Measurements from ENCODE around the gene HPSE2. TPM values are rescaled to one million over a fixed set of nuclear protein-coding genes. Genes with fewer than 3 reads are reported as not detected.
"Not testable (repeated sequence)": the region's sequence is repeated elsewhere in the genome, so short reads cannot be mapped to it uniquely, and the experiment has no call there.

Gene HPSE2
- total RNA-seq, 1 experiment from 2014 or later: not detected

DNA sequence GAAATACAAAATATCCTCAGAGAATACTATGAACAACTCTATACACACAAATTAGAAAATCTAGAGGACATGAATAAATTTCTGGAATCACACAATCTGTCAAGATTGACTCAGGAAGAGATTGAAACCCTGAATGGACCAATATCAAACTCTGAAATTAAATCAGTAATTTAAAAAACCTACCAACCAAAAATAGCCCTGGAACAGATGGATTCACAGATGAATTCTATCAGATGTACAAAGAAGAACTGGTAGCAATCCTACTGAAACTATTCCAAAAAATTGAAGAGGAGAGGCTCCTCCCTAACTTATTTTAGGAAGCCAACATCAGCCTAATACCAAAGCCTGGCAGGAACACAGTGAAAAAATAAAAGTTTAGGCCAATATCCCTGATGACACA is 190.0 kb downstream of the HPSE2 start:
- DNase-seq (ENCODE audit: low read depth): no peak
- in situ Hi-C loops (cut with HindIII; ENCODE audit: low pct_unique_long_range_greater_than_20kb, low sequenced_read_pairs): no loop called here

DNA sequence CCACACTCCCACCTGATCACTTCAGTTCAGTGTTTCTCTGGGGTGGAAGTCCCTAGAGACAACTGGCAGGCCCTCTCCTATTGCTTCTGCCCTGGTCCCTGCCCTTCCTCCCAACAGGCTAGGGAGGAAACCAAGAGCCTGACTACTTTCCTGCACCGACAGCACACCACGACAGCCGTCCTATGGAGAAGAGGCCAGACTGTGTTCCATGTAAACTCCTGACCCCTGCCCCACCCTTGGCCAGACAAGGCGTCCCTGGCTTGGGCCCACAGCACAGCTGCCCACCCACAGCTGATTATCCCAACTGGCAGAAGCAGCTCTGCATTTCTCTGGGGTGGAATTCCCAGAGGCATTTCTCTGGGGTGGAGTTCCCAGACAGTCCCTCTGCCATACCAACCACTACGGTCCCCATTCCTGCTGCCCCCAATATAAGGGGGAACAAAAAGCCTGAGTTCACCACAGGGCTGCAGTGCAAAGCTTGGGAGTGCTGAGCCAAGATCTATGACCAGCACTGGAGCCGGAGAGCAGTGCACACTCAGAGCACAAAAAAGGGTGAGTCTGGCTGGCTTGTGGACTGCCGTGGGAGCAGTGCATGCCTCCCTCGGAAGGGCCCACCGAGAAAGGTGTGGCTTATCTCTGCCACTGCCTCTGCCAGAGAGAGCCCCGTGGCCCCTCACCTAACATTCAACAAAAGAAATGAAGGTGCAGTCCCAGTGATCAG is 193.4 kb downstream of the HPSE2 start:
- in situ Hi-C loops (cut with HindIII; ENCODE audit: low pct_unique_long_range_greater_than_20kb, low sequenced_read_pairs): no loop called here
- DNase-seq (ENCODE audit: low read depth): no peak

DNA sequence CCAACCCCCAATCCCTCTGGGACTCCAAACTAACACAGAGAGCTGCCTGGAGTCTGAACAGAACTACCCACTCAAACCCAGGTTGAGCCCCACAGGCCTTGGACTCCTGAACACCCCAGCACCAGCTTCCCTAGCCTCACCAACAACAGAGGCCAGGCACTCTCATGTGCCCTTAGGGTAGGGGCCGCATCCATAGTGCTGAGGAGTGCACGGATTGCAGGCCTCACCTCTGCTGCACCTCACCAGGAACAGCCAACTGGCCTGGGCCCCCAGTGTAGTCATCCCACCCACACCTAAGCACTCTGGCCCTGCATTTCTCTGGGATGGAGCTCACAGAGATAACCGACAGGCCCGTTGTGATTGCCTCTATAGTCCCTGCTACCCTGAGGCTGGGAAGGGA is 194.2 kb downstream of the HPSE2 start:
- in situ Hi-C loops (cut with HindIII; ENCODE audit: low pct_unique_long_range_greater_than_20kb, low sequenced_read_pairs): no loop called here

DNA sequence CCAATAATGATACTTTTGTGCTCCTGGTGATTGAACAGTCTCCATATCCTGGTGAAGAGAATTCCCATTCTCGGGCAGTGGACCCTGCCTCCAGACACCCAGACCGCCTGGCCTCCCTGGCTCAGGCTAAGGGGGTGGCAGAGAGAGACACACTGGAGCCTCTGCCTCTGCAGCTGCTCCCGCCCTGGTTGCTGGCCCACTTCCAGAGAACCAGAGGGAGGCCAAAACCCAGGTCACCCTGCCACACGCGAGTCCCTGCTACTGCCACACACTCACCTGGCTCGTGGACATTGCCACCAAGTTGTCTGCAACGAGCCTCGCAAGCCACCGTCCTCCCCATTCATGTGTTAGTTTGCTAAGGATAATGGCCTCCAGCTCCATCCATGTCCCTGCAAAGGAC is 221.8 kb downstream of the HPSE2 start:
- no peak for DNase-seq (ENCODE audit: low read depth)
- in situ Hi-C loops (cut with HindIII; ENCODE audit: low pct_unique_long_range_greater_than_20kb, low sequenced_read_pairs): no loop called here

More for the DNA sequence above, 194.2 kb downstream of the HPSE2 start:
- no peak for DNase-seq (ENCODE audit: low read depth)

DNA sequence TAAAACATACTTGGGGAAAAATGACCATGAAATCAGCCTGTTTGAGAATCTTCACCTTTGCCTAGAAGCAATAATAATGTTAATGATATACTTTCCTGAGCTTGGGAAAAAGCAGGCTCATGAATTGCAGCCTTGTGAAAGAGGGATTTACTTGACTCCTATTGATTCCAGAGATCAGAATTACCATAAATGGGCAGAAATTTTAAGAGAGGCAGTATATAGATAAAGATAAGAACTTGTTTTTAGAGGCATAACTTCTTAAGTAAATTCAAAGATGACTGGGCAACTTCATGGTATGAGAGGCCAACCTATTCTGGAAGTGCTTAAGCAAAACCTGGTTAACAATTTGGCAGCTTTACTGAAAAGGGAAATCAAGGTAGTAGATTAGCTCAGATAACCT is 225.4 kb downstream of the HPSE2 start:
- DNase-seq (ENCODE audit: low read depth): no peak
- in situ Hi-C loops (cut with HindIII; ENCODE audit: low pct_unique_long_range_greater_than_20kb, low sequenced_read_pairs): no loop called here

DNA sequence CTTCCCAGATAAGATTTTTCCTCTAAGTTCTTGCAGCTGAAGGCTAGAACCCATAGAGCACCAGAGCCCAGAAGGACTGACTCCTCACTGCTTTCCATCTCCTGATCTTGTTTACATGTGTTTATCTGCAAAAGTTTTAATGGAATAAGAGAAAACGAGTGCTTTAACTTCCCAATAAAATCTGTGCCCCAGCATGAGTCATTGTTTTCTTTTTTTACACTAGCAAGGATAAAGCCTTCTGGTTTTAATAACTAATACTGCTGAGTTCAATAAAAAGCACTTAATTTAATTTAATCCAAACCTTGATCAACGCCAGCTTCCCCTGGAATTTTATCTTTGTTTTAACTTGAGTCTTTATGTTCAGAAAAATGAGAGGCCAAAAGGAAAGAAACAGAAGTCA is 227.6 kb downstream of the HPSE2 start:
- in situ Hi-C loops (cut with HindIII; ENCODE audit: low pct_unique_long_range_greater_than_20kb, low sequenced_read_pairs): no loop called here
- DNase-seq (ENCODE audit: low read depth): no peak

DNA sequence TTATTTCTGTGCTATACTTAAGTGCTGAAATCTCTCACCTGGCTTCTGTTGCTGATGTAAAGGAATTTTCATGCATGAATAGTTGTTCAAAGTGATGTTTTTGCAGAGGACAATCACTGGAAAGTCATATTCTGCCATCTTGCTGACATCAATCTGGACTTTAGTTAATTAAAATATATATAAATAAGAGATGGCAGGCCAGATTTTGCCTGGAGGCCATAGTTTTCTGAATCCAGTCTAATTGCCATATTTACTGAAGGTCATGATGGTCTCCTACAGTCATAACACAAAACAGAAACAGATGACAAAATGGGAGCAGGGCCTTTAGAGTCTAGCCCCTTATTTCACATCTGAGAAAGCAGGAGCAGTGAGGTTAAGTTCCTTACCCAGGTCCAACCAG is 228.2 kb downstream of the HPSE2 start:
- DNase-seq (ENCODE audit: low read depth): no peak
- in situ Hi-C loops (cut with HindIII; ENCODE audit: low pct_unique_long_range_greater_than_20kb, low sequenced_read_pairs): no loop called here

DNA sequence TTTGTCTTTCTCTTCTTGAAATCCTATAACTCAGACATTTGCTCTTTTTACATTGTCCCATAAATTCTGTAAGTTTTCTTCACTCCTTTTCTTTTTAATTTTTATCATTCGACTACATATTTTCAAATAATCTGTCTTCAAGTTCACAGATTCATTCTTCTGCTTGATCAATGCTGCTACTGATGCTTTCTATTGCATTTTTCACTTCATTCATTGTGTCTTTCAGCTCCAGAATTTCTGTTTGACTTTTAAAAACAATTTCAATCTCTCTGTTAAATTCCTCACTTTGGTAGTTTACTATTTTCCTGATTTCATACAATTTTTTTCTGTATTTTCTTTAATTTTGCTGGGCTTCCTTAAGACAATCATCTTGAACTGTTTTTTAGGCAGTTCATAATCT is 230.4 kb downstream of the HPSE2 start:
- no peak for DNase-seq (ENCODE audit: low read depth)
- in situ Hi-C loops (cut with HindIII; ENCODE audit: low pct_unique_long_range_greater_than_20kb, low sequenced_read_pairs): no loop called here

DNA sequence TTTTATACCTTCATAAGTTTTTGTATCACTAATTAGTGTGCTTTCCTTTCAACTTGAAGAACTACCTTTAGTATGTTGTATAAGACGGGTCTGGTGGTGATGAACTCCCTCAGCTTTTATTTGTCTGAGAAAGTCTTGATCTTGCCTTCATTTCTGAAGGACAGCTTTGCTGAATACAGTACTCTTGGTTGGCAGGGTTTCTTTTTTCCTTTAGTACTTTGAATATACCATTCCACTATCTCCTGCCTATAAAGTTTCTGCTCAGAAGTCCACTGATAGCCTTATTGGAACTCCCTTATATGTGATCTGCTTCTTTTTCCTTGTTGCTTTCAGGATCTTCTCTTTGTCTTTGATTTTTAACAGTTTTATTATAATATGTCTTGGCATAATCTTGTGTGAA is 230.9 kb downstream of the HPSE2 start:
- DNase-seq (ENCODE audit: low read depth): no peak
- in situ Hi-C loops (cut with HindIII; ENCODE audit: low pct_unique_long_range_greater_than_20kb, low sequenced_read_pairs): no loop called here

DNA sequence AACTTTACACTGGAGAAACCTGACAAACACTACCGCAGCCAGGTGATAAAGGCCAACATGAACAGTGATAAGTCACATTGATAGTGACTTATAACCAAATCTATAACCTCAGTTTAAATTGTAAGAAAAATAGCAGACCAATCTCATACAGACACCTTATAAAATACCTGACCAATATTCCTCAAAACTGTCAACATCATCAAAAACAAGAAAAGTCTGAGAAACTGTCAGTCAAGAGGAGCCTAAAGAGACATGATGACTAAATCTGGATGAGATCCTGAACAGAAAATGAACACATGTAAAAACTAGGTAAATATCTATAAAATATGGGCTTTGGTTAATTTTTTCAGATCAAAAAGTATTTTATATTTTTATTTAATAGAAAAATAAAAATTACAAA is 233.3 kb downstream of the HPSE2 start:
- no peak for DNase-seq (ENCODE audit: low read depth)
- in situ Hi-C loops (cut with HindIII; ENCODE audit: low pct_unique_long_range_greater_than_20kb, low sequenced_read_pairs): no loop called here

DNA sequence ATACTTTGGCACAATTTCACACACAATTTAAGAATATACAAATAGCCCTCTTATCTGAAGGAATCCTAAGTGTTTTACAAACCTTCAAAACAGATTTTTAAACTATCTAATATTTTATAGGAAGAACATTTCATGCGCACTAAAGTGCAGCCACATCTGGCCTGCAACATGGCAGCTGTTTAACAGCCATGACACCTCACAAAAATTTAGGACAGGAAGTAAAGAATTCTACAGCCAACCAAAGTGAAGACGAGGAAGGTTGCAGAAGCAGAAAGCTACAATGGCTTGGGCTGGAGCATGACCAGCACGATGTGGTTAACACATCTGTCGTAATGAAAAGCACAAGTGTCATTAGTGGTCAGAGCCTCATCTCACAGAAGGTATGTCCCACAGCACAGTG is 238.1 kb downstream of the HPSE2 start:
- DNase-seq (ENCODE audit: low read depth): no peak
- in situ Hi-C loops (cut with HindIII; ENCODE audit: low pct_unique_long_range_greater_than_20kb, low sequenced_read_pairs): no loop called here

DNA sequence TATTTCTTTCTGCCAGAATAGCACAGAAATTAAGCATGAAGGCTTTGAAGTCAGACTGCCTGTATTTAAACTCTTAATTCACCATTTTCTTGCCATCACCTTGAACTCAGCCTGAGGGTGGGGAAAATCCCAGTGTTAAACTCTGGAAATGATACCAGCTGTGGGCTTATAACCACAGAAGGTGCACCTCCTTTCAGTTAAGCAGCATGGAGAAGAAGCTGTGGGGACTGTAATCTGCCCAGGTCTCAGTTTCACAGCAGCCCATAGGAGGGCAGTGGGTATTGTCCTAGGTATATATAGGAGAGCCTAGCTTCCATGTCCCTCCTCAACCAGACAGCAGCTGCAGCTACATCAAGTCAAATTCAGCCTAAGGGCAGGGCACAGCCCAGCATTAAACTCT is 241.6 kb downstream of the HPSE2 start:
- no peak for DNase-seq (ENCODE audit: low read depth)
- in situ Hi-C loops (cut with HindIII; ENCODE audit: low pct_unique_long_range_greater_than_20kb, low sequenced_read_pairs): no loop called here

DNA sequence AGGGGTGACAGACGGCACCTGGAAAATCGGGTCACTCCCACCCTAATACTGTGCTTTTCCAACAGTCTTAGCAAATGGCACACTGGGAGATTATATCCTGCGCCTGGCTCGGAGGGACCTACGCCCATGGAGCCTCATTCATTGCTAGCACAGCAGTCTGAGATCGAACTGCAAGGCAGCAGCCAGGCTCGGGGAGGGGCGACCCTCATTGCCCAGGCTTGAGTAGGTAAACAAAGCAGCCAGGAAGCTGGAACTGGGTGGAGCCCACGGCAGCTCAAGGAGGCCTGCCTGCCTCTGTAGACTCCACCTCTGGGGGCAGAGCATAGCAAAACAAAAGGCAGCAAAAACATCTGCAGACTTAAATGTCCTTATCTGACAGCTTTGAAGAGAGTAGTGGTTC is 251.9 kb downstream of the HPSE2 start:
- DNase-seq (ENCODE audit: low read depth); in situ Hi-C loops (cut with HindIII; ENCODE audit: low pct_unique_long_range_greater_than_20kb, low sequenced_read_pairs): not testable (repeated sequence)

DNA sequence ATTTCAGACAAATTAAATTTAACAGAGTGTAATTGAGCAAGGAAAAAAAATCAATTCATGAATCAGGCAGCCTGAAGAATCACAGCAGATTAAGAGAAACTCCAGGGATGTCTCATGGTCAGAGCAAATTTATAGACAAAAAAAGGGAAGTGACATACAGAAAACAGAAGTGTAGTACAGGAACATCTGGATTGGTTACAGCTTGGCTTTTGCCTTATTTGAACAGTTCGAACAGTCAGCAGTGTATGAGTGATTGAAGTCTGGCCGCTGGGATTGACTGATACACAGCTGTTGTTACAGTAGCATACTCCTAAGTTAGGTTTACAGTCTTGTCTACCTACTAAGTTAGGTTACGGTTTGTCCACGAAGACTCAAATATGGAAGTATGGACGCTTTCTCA is 255.3 kb downstream of the HPSE2 start:
- DNase-seq (ENCODE audit: low read depth): no peak
- in situ Hi-C loops (cut with HindIII; ENCODE audit: low pct_unique_long_range_greater_than_20kb, low sequenced_read_pairs): no loop called here

DNA sequence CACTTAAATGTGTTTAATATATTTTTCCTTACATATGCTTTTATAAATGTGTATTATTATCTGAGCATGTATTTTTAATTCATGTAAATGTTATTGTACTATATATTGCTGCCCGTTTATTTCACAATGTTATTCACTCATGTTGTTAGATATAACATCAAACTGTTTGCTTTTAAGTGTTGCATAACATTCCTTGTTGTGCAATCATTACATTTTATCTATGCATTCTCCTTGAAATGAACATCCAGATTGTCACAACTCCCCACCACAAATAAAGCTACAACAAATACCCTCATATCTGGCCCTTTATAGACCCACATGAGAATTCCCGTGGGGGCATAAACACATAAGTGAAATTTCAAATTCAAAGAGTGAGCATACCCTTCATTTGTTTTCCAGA is 264.2 kb downstream of the HPSE2 start:
- in situ Hi-C loops (cut with HindIII; ENCODE audit: low pct_unique_long_range_greater_than_20kb, low sequenced_read_pairs): no loop called here
- DNase-seq (ENCODE audit: low read depth): no peak

DNA sequence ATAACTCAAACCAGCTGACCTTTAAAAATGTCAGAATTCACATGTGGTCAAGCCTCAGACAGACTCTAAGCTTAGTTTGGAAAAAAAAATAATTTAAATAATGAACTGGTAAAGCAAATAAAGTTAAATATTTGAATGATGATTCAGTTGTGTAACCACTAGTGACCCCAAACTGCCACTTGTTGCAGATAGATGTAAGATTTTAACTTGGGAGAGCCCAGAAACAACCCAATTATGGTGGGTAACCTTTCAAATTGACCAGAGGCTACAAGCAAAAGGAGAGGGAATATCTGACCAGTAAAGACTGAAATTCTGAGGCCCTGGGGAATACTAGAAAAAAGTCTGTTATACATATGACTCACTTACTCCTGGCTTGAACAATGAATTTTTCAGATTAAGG is 268.1 kb downstream of the HPSE2 start:
- in situ Hi-C loops (cut with HindIII; ENCODE audit: low pct_unique_long_range_greater_than_20kb, low sequenced_read_pairs): no loop called here
- no peak for DNase-seq (ENCODE audit: low read depth)

DNA sequence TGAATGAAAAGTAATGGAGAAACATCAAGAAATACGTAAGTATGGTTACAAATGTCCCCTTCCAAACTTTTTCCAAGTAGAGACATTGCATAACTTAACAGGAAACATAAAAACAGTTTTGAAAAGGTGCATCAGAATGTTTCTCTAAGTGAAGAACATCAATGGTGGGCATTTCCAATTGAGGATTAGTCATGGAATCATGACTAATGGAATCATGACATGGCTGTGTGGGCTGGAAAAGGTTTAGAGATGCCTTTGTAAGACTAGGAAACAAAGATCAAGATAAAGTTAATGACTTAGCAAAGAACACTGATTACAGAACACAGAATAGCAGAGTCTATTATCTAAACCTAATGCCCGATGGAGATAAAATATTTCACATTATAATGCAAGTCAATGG is 272.0 kb downstream of the HPSE2 start:
- in situ Hi-C loops (cut with HindIII; ENCODE audit: low pct_unique_long_range_greater_than_20kb, low sequenced_read_pairs): no loop called here
- no peak for DNase-seq (ENCODE audit: low read depth)

DNA sequence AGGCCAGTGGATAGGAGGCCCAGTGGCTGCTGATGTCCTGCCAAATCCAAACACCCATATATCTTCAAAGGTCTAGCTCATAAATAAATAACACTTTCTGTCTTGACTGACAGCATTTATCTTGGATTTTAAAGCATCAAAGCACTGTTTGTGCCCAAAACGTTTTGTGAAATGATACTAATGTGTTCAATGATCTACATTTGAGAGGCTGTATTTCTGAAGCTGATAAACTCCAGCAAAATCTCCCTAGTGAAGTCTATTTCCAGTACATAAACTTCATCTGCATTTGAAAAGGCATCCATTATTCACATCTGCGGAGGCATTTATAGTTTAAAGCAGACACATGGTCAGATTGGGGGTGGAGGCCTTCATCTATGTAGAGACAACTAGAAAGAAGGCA is 276.3 kb downstream of the HPSE2 start:
- in situ Hi-C loops (cut with HindIII; ENCODE audit: low pct_unique_long_range_greater_than_20kb, low sequenced_read_pairs): no loop called here
- no peak for DNase-seq (ENCODE audit: low read depth)

DNA sequence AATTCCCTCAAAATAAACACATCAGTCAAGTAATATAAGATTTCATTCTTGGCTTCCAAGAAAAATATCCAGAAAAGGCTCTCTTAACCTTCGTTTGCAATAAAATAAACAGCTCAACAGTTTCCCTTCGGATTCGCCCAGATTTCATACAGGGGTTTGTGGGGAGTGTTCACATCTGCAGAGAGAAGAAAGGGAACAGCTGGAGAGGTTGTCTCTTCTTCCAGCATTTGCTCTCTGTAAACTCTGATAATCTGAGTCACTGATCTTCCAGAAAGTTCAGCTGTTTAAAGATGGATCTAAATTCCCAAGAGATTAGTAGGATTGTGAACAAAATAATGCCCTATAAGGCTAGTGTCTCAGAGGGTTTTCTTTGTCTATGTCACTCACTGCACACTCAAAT is 277.9 kb downstream of the HPSE2 start:
- in situ Hi-C loops (cut with HindIII; ENCODE audit: low pct_unique_long_range_greater_than_20kb, low sequenced_read_pairs): no loop called here
- DNase-seq (ENCODE audit: low read depth): no peak

DNA sequence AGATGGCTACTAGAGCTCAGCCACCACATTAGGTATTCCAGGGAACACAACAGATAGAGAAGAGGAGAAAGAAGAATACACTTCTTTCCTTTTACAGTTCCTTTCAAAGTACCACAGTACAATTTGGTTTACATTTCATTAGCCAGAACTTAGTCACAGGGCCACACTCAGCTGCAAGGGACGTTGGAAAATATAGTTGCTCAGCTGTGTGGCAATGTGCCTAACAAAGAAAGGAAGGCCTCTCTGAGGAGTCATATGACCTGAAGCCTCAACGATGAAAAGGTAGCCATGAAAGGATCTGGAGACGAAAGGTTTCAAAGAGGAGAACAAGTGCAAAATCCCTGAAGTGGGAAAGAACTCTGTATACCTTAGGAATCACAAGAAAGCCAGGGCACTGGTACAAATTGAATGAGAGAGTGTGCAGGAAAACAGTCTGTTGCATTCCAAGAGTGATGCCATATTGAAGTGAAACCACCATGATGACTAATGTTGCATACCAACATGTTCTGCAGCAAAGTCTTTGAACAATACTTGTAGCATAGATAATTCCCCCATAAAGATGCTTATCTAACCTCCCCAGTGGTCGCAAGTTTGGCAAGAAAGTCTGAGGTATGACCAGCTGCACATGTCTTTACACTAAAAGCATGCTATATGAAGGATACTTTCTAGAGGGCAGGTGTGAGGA is 278.9 kb downstream of the HPSE2 start:
- no peak for DNase-seq (ENCODE audit: low read depth)

More for the DNA sequence above, 278.9 kb downstream of the HPSE2 start:
- in situ Hi-C loops (cut with HindIII; ENCODE audit: low pct_unique_long_range_greater_than_20kb, low sequenced_read_pairs): no loop called here
